ENCODE measurements around the gene AP5Z1. TPM values are rescaled to one million over a fixed set of nuclear protein-coding genes. Genes with fewer than 3 reads are reported as not detected.

AP5Z1 gene
- total RNA-seq, 1 experiment from 2014 or later: 70.7 TPM

- BruUV-seq (replicated peaks): TSS peak; percentile 89
- H3K27ac Mint-ChIP-seq (ENCODE audit: unreplicated experiment): peak overlapping the region; percentile 70
- DNase-seq: peak; percentile 56
- TF ChIP-seq CTCF (IDR thresholded peaks at IDR 0.05; ENCODE audit: unreplicated experiment): no peak
- H3K27me3 Mint-ChIP-seq (ENCODE audit: unreplicated experiment): no peaks in the 10 kb centered on the region
- peak overlapping the region; percentile 66 for H3K4me3 Mint-ChIP-seq (ENCODE audit: low read depth, unreplicated experiment)
- H3K9me3 Mint-ChIP-seq (ENCODE audit: low read depth, unreplicated experiment): no peaks in the 10 kb centered on the region
- peaks cover 53% of the 10 kb centered on the region for H3K4me1 Mint-ChIP-seq (ENCODE audit: low read depth, unreplicated experiment)
- CTCF ChIA-PET: interaction anchor here (0.6 to 2.5 kb wide), 6 partner anchors 9 to 720 kb away, joined by 3 to 16 read pairs (median 6); partner anchors contain the start of gene AP5Z1
- H3K36me3 Mint-ChIP-seq (ENCODE audit: insufficient read depth, unreplicated experiment): peaks cover 95% of the 10 kb centered on the region
- intact Hi-C loops (cut with micrococcal nuclease; ENCODE audit: unreplicated experiment): loop anchor here (2.0 kb wide), 2 partner anchors 61 to 105 kb away; no protein-coding TSS in a partner anchor
Measured at GRCh38 chr7:4745971-4746919, 29.2 kb upstream of the AP5Z1 start.

- CTCF ChIA-PET: interaction anchor here (0.6 to 1.2 kb wide), 2 partner anchors 105 to 719 kb away, joined by 3 to 7 read pairs; no protein-coding TSS in a partner anchor
- no peak for DNase-seq
- peaks cover 53% of the 10 kb centered on the region for H3K4me1 Mint-ChIP-seq (ENCODE audit: low read depth, unreplicated experiment)
- H3K36me3 Mint-ChIP-seq (ENCODE audit: insufficient read depth, unreplicated experiment): peaks cover 88% of the 10 kb centered on the region
- peak overlapping the region; percentile 70 for H3K27ac Mint-ChIP-seq (ENCODE audit: unreplicated experiment)
- TF ChIP-seq CTCF (IDR thresholded peaks at IDR 0.05; ENCODE audit: unreplicated experiment): no peak
- intact Hi-C loops (cut with micrococcal nuclease; ENCODE audit: unreplicated experiment): no loop called here
- BruUV-seq (replicated peaks): no TSS peak
- H3K27me3 Mint-ChIP-seq (ENCODE audit: unreplicated experiment): no peaks in the 10 kb centered on the region
- H3K9me3 Mint-ChIP-seq (ENCODE audit: low read depth, unreplicated experiment): no peaks in the 10 kb centered on the region
- H3K4me3 Mint-ChIP-seq (ENCODE audit: low read depth, unreplicated experiment): no peak overlapping the region
Measured at GRCh38 chr7:4747013-4747412, 28.4 kb upstream of the AP5Z1 start.

- Mint-ChIP-seq H3K27ac (ENCODE audit: unreplicated experiment) (peak overlapping the region; percentile 70), H3K27me3 (ENCODE audit: unreplicated experiment) (no peaks in the 10 kb centered on the region), H3K9me3 (ENCODE audit: low read depth, unreplicated experiment) (no peaks in the 10 kb centered on the region), H3K4me1 (ENCODE audit: low read depth, unreplicated experiment) (peaks cover 53% of the 10 kb centered on the region), H3K4me3 (ENCODE audit: low read depth, unreplicated experiment) (no peak overlapping the region), H3K36me3 (ENCODE audit: insufficient read depth, unreplicated experiment) (peaks cover 89% of the 10 kb centered on the region)
- no peak for TF ChIP-seq CTCF (IDR thresholded peaks at IDR 0.05; ENCODE audit: unreplicated experiment)
- CTCF ChIA-PET: interaction anchor here (1.0 kb wide), 1 partner anchor 116 kb away, joined by 3 read pairs; no protein-coding TSS in a partner anchor
- BruUV-seq (replicated peaks): no TSS peak
- intact Hi-C loops (cut with micrococcal nuclease; ENCODE audit: unreplicated experiment): no loop called here
- no peak for DNase-seq
Measured at GRCh38 chr7:4747746-4748145, 27.7 kb upstream of the AP5Z1 start.

- CTCF ChIA-PET: interaction anchor here (1.0 kb wide), 1 partner anchor 117 kb away, joined by 3 read pairs; no protein-coding TSS in a partner anchor
- Mint-ChIP-seq H3K4me3 (ENCODE audit: low read depth, unreplicated experiment) (no peak overlapping the region), H3K36me3 (ENCODE audit: insufficient read depth, unreplicated experiment) (peaks cover 89% of the 10 kb centered on the region)
Measured at GRCh38 chr7:4748231-4748681, 27.2 kb upstream of the AP5Z1 start.

More at GRCh38 chr7:4748231-4748681, 27.2 kb upstream of the AP5Z1 start:
- TF ChIP-seq CTCF (IDR thresholded peaks at IDR 0.05; ENCODE audit: unreplicated experiment): no peak
- no TSS peak for BruUV-seq (replicated peaks)
- H3K27me3 Mint-ChIP-seq (ENCODE audit: unreplicated experiment): no peaks in the 10 kb centered on the region
- H3K9me3 Mint-ChIP-seq (ENCODE audit: low read depth, unreplicated experiment): no peaks in the 10 kb centered on the region
- no peak for DNase-seq
- intact Hi-C loops (cut with micrococcal nuclease; ENCODE audit: unreplicated experiment): no loop called here
- H3K4me1 Mint-ChIP-seq (ENCODE audit: low read depth, unreplicated experiment): peaks cover 48% of the 10 kb centered on the region
- H3K27ac Mint-ChIP-seq (ENCODE audit: unreplicated experiment): peak overlapping the region; percentile 70
